ENCODE results near the gene ZNF141. TPM values are rescaled to one million over a fixed set of nuclear protein-coding genes. Genes with fewer than 3 reads are reported as not detected.
A peak's percentile ranks its signal among the peaks of the same experiment; 100 is the strongest.

Gene ZNF141
- total and polyA plus RNA-seq, 10 of the 15 experiments (the other 5 are each of a cell fraction or from before 2014, with no cell fraction given), result 3.9 to 25.2 (median 10.6) TPM

- TF ChIP-seq NFYB (IDR thresholded peaks at IDR 0.05; ENCODE audit: insufficient read depth, low read depth, low read length) (peak; percentile 95), SMARCA5 (IDR thresholded peaks at IDR 0.05) (peak; percentile 93), ZNF687 (IDR thresholded peaks at IDR 0.05) (peak; percentile 76), NKRF (conservative IDR thresholded peaks at IDR 0.05) (peak; percentile 55; the same call in 1 of the 2 replicates), IKZF2 (IDR thresholded peaks at IDR 0.05) (peak; percentile 25 to 30; a peak in 2 of 4 replicates), TCF3 (IDR thresholded peaks at IDR 0.05; ENCODE audit: borderline replicate concordance, insufficient read depth, low read depth, low read length) (no peak; the same call in 1 of the 2 replicates), NRF1 (conservative IDR thresholded peaks at IDR 0.05; ENCODE audit: low read depth, low read length) (peak; percentile 41), POLR2A (IDR thresholded peaks at IDR 0.05; ENCODE audit: low read depth, low read length) (peak; percentile 81), ATF7 (IDR thresholded peaks at IDR 0.05; ENCODE audit: low read depth) (peak; percentile 86), CREB1 (IDR thresholded peaks at IDR 0.05; ENCODE audit: low read depth) (peak; percentile 93), EGR1 (IDR thresholded peaks at IDR 0.05; ENCODE audit: borderline replicate concordance in 1 of 2, low read depth in 2 of 2, low read length in 2 of 2) (peak; percentile 74 to 92), POLR2AphosphoS2 (IDR thresholded peaks at IDR 0.05; ENCODE audit: low read depth, low read length) (peak; percentile 59), IRF5 (IDR thresholded peaks at IDR 0.05; ENCODE audit: borderline replicate concordance) (no peak), BMI1 (IDR thresholded peaks at IDR 0.05; ENCODE audit: borderline replicate concordance) (no peak), RUNX3 (IDR thresholded peaks at IDR 0.05; ENCODE audit: low read length) (peak; percentile 65), PAX5 (IDR thresholded peaks at IDR 0.05; ENCODE audit: borderline replicate concordance, low read depth, low read length) (0 out of 2 replicates have a peak, but pooled peaks have one; percentile 8), STAT3 (IDR thresholded peaks at IDR 0.05; ENCODE audit: low read depth, low read length) (0 out of 2 replicates have a peak, but pooled peaks have one; percentile 40), KLF5 (IDR thresholded peaks at IDR 0.05; ENCODE audit: partially characterized antibody) (peak; percentile 49), IKZF1 (conservative IDR thresholded peaks at IDR 0.05) (peak; percentile 11; the same call in 1 of the 2 replicates), BACH1 (IDR thresholded peaks at IDR 0.05; ENCODE audit: borderline replicate concordance) (peak; percentile 79), CBX5 (IDR thresholded peaks at IDR 0.05; ENCODE audit: low read depth) (no peak), ZNF207 (IDR thresholded peaks at IDR 0.05; ENCODE audit: borderline replicate concordance) (peak; percentile 70; the same call in 1 of the 2 replicates), KDM1A (IDR thresholded peaks at IDR 0.05; ENCODE audit: borderline replicate concordance) (no peak)
These were observed at the start of gene ZNF141 (continued) for GRCh38 chr4:337143-337931.
